Mesothelial cell of epicardium (in vitro differentiated cells): ENCODE measurements around the gene KDM5B. TPM values are rescaled to one million over a fixed set of nuclear protein-coding genes. Genes with fewer than 3 reads are reported as not detected.

ENCODE experiments used
- DNase-seq, 2 experiments: peaks; one replicate each; pipeline ENCODE4 v3.0.0; 2021; ENCODE audit warnings: low spot score in 2 of 2; ENCODE audit not compliant: unreplicated experiment in 2 of 2
- H3K27ac Mint-ChIP-seq: 2 replicates; pipeline ENCODE4 v1.8.0; 2021; ENCODE audit warnings: mixed read lengths
- H3K27me3 Mint-ChIP-seq: 2 replicates; pipeline ENCODE4 v1.8.0; 2021; ENCODE audit warnings: low read depth, mixed read lengths
- H3K36me3 Mint-ChIP-seq: 2 replicates; pipeline ENCODE4 v1.8.0; 2021; ENCODE audit warnings: mixed read lengths
- H3K4me1 Mint-ChIP-seq: 2 replicates; pipeline ENCODE4 v1.8.0; 2021; ENCODE audit warnings: mixed read lengths
- H3K4me3 Mint-ChIP-seq: 2 replicates; pipeline ENCODE4 v1.8.0; 2021; ENCODE audit warnings: mild to moderate bottlenecking, moderate library complexity, mixed read lengths
- H3K9me3 Mint-ChIP-seq: 2 replicates; pipeline ENCODE4 v1.8.0; 2021; ENCODE audit warnings: mixed read lengths
- CTCF ChIP-seq: fragments of 200-600 bp; sonication (generic); IDR thresholded peaks from one replicate; pipeline ENCODE4 v1.5.0; 2021; ENCODE audit warnings: antibody characterized with exemption; ENCODE audit not compliant: unreplicated experiment
- total RNA-seq: library from RNA; stranded (reverse); gene quantifications from 3 replicates; pipeline ENCODE4 v1.2.1, GENCODE V29; 2021

Gene KDM5B
- total RNA-seq, 1 donor from 2014 or later: 265 TPM

- peak in 1 of 2 experiments; percentile 52 for DNase-seq
- Mint-ChIP-seq H3K27ac (peak overlapping the region; percentile 97), H3K36me3 (no peaks in the 10 kb centered on the region), H3K9me3 (no peaks in the 10 kb centered on the region), H3K4me3 (peak overlapping the region; percentile 83), H3K4me1 (peaks cover 32% of the 10 kb centered on the region), H3K27me3 (no peaks in the 10 kb centered on the region)
- no peak for TF ChIP-seq CTCF
Observed at GRCh38 chr1:202811296-202812175, 3.3 kb upstream of the KDM5B start.

GRCh38 chr1:202810615-202811295 lies 2.5 kb upstream of the KDM5B start, which contains the start of gene PCAT6:
Gene PCAT6 (plus strand): TSS chr1:202810954.
- Mint-ChIP-seq H3K27ac (peak within 1 kb of the TSS; percentile 97), H3K4me1 (peaks cover 40% of the 10 kb centered on the region), H3K4me3 (peak within 1 kb of the TSS; percentile 83), H3K27me3 (no peaks in the 10 kb centered on the region), H3K36me3 (no peaks in the 10 kb centered on the region), H3K9me3 (no peaks in the 10 kb centered on the region)
- no peak for TF ChIP-seq CTCF
- DNase-seq: peak; percentile 87 to 92

- H3K4me3 Mint-ChIP-seq: peak overlapping the region; percentile 83
Observed at GRCh38 chr1:202810193-202810614, 2.0 kb upstream of the KDM5B start.

GRCh38 chr1:202809597-202810159 lies 1.5 kb upstream of the KDM5B start:
- no peak for DNase-seq
- Mint-ChIP-seq H3K4me1 (peaks cover 48% of the 10 kb centered on the region), H3K27ac (peak overlapping the region; percentile 63), H3K4me3 (peak overlapping the region; percentile 88), H3K9me3 (no peaks in the 10 kb centered on the region), H3K27me3 (no peaks in the 10 kb centered on the region), H3K36me3 (no peaks in the 10 kb centered on the region)
- TF ChIP-seq CTCF: no peak

More at GRCh38 chr1:202810193-202810614, 2.0 kb upstream of the KDM5B start:
- Mint-ChIP-seq H3K36me3 (no peaks in the 10 kb centered on the region), H3K9me3 (no peaks in the 10 kb centered on the region), H3K27ac (peak overlapping the region; percentile 97), H3K4me1 (peaks cover 45% of the 10 kb centered on the region), H3K27me3 (no peaks in the 10 kb centered on the region)
- TF ChIP-seq CTCF: no peak
- no peak for DNase-seq

- no peaks in the 10 kb centered on the region for H3K36me3 Mint-ChIP-seq
- DNase-seq: peak; percentile 26 to 53
- H3K27me3 Mint-ChIP-seq: no peaks in the 10 kb centered on the region
- H3K27ac Mint-ChIP-seq: peak overlapping the region; percentile 30
- H3K4me1 Mint-ChIP-seq: peaks cover 58% of the 10 kb centered on the region
- TF ChIP-seq CTCF: no peak
- H3K4me3 Mint-ChIP-seq: peak overlapping the region; percentile 88
- H3K9me3 Mint-ChIP-seq: no peaks in the 10 kb centered on the region
Observed at GRCh38 chr1:202807451-202807925, 733 bp downstream of the KDM5B start.
